NOMO-1 treated with DMSO at 0.1 percent for 48 hours (cell line): ENCODE results near the gene KIAA0232.

ENCODE experiments used
- DNase-seq: peaks from one replicate; lab custom pipeline; 2025; ENCODE audit not compliant: unreplicated experiment; lab: John Stamatoyannopoulos, UW

The KIAA0232 gene

GRCh38 chr4:6782147-6782845 is at the start of gene KIAA0232:
KIAA0232 (plus strand) TSS chr4:6782727; CDS start chr4:6824454, 41,727 bp downstream.
- DNase-seq = peak; percentile 71

- no peak for DNase-seq
Observed at GRCh38 chr4:6733358-6734164, 49.0 kb upstream of the KIAA0232 start.

DNA sequence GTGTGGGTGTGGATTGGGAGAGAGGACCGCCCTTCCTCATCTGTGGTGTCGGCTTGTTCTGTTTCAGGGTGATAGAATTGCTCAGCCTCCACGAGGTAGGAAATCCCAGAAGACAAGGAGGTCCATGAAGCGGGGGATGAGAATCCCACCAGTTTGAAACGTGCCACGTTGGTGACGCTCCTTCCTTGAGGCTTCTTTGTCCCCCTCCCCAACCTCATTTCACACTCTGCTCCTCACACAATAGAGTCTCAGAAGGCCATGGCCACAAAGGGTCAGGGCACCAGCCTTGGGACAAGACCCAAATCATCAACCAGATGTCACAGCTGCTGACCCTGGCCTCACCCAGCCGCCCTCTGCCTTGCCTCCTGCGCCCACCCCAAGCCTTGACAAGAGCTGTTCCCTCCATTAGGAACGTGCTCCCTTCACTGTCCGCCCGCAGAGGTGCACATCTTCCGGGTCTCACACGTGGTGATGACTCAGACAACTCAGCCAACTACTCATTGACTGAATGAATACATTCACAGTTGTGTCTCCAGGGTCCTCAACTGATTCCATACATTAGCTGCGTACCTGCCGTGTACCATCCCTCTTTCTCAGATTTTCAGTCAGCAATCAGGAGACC is 48.3 kb upstream of the KIAA0232 start:
- no peak for DNase-seq

GRCh38 chr4:6739920-6740319 is 42.6 kb upstream of the KIAA0232 start:
- no peak for DNase-seq

GRCh38 chr4:6740347-6740746 is 42.2 kb upstream of the KIAA0232 start:
- DNase-seq = no peak

DNA sequence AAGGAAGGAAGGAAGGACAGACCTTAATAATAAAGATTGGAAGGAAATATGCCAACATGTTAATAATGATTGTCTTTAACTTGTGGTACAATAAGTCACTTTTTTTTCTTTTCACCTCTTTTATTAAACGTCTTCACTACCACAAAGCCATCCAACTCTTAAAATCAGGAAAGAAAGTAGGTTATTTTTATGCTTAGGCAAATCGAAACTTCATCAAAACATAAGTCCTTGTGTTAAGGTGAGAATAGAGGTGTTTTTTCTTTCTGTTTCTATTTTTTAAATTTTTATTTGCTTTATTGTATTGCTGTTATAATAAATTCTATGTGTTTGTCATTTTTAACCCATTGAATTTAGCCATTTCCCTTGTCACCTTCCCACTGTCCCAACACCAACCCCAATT is 40.0 kb upstream of the KIAA0232 start:
- no peak for DNase-seq

- no peak for DNase-seq
Observed at GRCh38 chr4:6742989-6743388, 39.5 kb upstream of the KIAA0232 start.

DNA sequence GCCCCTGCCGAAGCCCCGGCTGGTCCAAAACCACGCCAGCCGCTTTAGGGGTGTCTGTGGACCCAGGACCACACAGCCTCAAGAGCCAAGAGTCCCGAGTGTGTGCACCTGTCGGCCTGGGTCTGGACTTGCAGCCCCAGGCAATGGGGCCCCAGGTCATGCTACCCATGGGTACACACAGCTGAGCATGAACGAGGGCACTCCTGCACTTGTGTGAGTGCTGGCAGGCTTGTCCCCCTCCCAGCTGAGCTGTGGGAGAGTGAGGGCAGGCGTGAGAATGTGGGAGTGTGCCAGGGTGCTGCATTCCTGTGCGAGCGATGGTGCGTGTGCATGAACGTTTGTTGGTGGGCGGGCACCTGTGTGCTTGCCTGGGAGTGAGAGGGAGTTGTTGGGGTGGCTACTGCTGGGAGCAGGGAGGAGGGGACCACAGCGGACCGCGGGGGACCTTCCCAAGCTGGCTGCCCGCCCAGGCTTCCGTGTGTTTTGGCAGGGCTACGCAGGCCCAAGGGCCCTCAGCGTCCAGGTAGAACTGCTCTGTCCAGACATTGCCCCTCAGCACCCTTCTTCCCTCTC is 35.7 kb upstream of the KIAA0232 start:
- no peak for DNase-seq

DNA sequence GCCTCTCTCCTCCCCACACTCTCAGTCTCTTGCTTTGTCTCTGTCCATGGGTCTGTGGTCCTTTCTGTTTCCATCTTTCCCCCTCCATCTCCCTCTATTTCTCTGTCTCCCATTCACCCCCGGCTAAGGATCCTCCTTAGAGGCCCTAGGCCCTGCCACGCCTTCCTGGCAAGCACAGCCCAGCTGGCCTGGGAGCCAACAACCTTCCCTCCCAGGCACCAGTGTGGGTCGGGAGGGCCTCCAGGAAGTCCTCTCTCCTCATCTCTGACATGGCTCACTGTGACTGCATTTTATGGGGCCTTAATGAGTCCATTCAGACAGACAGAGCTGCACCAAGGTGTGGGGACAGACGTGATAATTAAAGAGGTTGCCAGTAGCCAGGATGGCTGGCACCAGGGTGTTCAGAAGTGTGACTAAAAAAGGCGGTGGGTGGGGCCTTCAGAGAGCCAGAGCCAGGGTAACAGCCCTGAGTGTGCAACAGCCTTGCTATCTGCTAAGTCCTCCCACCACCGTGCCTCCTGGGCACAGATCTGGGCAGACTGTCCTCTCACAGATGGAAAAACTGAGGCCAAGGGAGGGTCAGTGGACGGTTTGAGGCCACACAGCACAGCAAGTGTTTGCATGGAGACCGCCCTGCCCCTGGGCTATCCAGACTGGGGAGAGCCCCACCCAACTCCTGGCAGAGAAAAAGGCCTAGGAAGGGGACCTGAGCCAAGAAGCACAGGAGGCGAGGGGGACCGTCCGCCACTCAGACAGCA is 35.1 kb upstream of the KIAA0232 start:
- DNase-seq = no peak

DNA sequence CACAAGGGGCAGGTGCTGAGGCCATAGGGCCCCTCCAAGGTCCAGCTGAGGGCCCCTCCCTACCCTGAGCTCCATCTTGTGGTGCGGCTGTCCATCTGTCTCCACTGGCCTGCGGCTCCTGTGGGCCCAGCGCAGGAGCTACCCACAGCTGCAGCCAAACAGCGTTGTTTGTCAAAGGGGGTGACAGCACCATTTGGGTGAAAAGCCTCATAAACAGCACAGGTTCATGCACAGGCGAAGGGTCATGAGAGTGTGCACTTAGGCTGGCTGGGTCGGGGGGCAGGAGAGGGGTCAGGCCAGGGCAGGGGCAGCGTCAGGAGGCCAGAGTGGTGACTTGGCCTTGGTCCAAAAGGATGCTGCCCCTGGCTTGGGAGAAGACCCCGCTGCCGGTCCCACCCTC is 34.2 kb upstream of the KIAA0232 start:
- DNase-seq = no peak

GRCh38 chr4:6749340-6750171 is 33.0 kb upstream of the KIAA0232 start:
- no peak for DNase-seq

DNA sequence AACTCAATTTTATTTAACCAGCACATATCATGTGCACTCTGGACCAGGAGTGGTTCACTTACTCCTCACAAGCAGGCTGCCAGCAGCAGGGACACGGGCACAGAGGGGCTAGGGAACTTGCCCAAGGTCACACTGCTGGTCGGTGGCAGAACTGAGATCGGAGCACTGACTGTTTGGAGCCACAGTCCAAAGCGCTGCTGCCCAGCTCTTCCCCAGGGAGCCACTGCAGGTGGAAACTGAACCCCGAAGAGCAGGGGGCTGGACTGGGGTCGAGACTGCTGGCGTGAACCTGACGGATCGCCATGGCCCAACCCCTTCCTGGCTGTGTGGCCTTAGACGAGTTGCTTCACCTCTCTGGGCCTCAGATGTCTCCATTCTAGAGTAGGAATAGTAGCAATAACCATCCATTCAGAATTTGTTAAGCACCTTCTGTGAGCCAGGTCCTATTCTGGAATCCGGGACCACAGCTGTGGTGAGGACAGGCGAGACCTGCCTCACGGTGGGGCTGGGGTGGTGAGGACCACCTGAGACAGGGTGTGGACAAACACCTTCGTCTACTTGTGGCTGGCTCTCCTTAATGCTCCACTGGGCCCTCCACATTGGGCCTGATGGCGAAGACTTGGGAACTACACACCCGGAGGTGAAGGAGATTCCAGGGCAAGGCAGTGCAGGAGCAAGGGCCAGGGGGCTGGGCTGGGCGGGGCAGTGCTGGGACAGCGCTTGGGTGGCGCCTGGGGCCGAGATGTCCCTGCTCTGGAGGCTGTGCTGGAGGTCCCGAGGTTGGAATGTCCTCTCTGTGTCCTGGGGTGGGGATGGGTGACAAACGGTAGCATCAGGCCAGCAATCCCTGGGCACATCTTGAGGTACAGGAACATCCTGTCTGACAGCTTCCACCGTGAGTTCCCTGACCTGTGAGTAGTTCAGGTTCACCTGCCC is 32.0 kb upstream of the KIAA0232 start:
- DNase-seq = no peak

- no peak for DNase-seq
Observed at GRCh38 chr4:6751611-6752485, 30.7 kb upstream of the KIAA0232 start.

- peak; percentile 80 for DNase-seq
Observed at GRCh38 chr4:6752486-6752829, 30.1 kb upstream of the KIAA0232 start.

- peak; percentile 74 for DNase-seq
Observed at GRCh38 chr4:6753103-6753560, 29.4 kb upstream of the KIAA0232 start.

DNA sequence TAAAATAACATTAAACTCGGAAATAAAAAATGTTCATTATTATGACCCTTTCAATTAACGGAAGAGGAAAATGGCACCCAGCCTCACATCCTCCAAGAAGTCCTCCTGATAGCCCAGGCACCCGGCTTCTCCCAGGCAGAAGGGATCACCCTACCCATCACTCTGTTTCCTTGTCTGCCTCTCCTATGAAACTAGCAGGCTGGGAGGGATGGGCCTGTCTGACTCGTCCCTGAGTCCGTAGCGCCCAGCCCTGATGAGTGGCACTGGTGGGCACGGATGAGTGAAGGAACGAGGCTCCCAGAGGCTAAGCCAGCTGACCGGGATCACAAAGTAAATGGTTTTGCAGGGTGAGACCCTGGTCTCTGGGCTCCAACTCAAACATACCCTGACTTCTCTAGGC is 28.6 kb upstream of the KIAA0232 start:
- DNase-seq = no peak

- DNase-seq = no peak
Observed at GRCh38 chr4:6754481-6755087, 27.9 kb upstream of the KIAA0232 start.
